ENCODE data around the gene PLPP4. TPM values are rescaled to one million over a fixed set of nuclear protein-coding genes. Genes with fewer than 3 reads are reported as not detected.

PLPP4 gene
- total and polyA plus RNA-seq, 2 donors, result 0.14 to 0.27 TPM

- 93% methylated on average over 3 of the region's 3 CpGs for WGBS
These were observed 49.6 kb downstream of the PLPP4 start for GRCh38 chr10:120506674-120507073.

GRCh38 chr10:120507175-120507574 is 50.1 kb downstream of the PLPP4 start:
- no peak overlapping the region for H3K4me3 ChIP-seq (ENCODE audit: low read length in 2 of 2)
- H3K27me3 ChIP-seq (ENCODE audit: control insufficient read depth in 2 of 2, insufficient read depth in 1 of 2, low read length in 1 of 2), result no peaks in the 10 kb centered on the region
- no peaks in the 10 kb centered on the region for H3K9me3 ChIP-seq (ENCODE audit: control insufficient read depth in 2 of 2, insufficient read depth in 1 of 2, low read length in 1 of 2)
- no peaks in the 10 kb centered on the region for H3K36me3 ChIP-seq (ENCODE audit: control insufficient read depth in 2 of 2, insufficient read depth in 2 of 2, low read length in 1 of 2)
- no peaks in the 10 kb centered on the region for H3K4me1 ChIP-seq (ENCODE audit: control insufficient read depth in 2 of 2, insufficient read depth in 2 of 2, low read length in 2 of 2)
- WGBS, result 97% methylated on average over 1 of the region's 1 CpG
- DNase-seq (ENCODE audit: low read depth in 6 of 9, low spot score in 9 of 9), result no peak
- no peak overlapping the region for H3K27ac ChIP-seq (ENCODE audit: low read depth in 1 of 2, low read length in 1 of 2)

More at GRCh38 chr10:120506674-120507073, 49.6 kb downstream of the PLPP4 start:
- H3K4me1 ChIP-seq (ENCODE audit: control insufficient read depth in 2 of 2, insufficient read depth in 2 of 2, low read length in 2 of 2), result no peaks in the 10 kb centered on the region
- H3K9me3 ChIP-seq (ENCODE audit: control insufficient read depth in 2 of 2, insufficient read depth in 1 of 2, low read length in 1 of 2), result no peaks in the 10 kb centered on the region
- no peak for DNase-seq (ENCODE audit: low read depth in 6 of 9, low spot score in 9 of 9)
- no peaks in the 10 kb centered on the region for H3K36me3 ChIP-seq (ENCODE audit: control insufficient read depth in 2 of 2, insufficient read depth in 2 of 2, low read length in 1 of 2)
- no peak overlapping the region for H3K4me3 ChIP-seq (ENCODE audit: low read length in 2 of 2)
- no peak overlapping the region for H3K27ac ChIP-seq (ENCODE audit: low read depth in 1 of 2, low read length in 1 of 2)
- H3K27me3 ChIP-seq (ENCODE audit: control insufficient read depth in 2 of 2, insufficient read depth in 1 of 2, low read length in 1 of 2), result no peaks in the 10 kb centered on the region

- no peak for DNase-seq (ENCODE audit: low read depth in 6 of 9, low spot score in 9 of 9)
- no peaks in the 10 kb centered on the region for H3K9me3 ChIP-seq (ENCODE audit: control insufficient read depth in 2 of 2, insufficient read depth in 1 of 2, low read length in 1 of 2)
- 89% methylated on average over 2 of the region's 2 CpGs for WGBS
- no peaks in the 10 kb centered on the region for H3K4me1 ChIP-seq (ENCODE audit: control insufficient read depth in 2 of 2, insufficient read depth in 2 of 2, low read length in 2 of 2)
- H3K4me3 ChIP-seq (ENCODE audit: low read length in 2 of 2), result no peak overlapping the region
- no peaks in the 10 kb centered on the region for H3K27me3 ChIP-seq (ENCODE audit: control insufficient read depth in 2 of 2, insufficient read depth in 1 of 2, low read length in 1 of 2)
- H3K27ac ChIP-seq (ENCODE audit: low read depth in 1 of 2, low read length in 1 of 2), result no peak overlapping the region
- no peaks in the 10 kb centered on the region for H3K36me3 ChIP-seq (ENCODE audit: control insufficient read depth in 2 of 2, insufficient read depth in 2 of 2, low read length in 1 of 2)
These were observed 50.6 kb downstream of the PLPP4 start for GRCh38 chr10:120507651-120508050.

GRCh38 chr10:120508393-120508792 is 51.4 kb downstream of the PLPP4 start:
- 60% methylated on average over 7 of the region's 7 CpGs for WGBS
- DNase-seq (ENCODE audit: low read depth in 6 of 9, low spot score in 9 of 9), result no peak
- H3K27me3 ChIP-seq (ENCODE audit: control insufficient read depth in 2 of 2, insufficient read depth in 1 of 2, low read length in 1 of 2), result no peaks in the 10 kb centered on the region
- no peaks in the 10 kb centered on the region for H3K4me1 ChIP-seq (ENCODE audit: control insufficient read depth in 2 of 2, insufficient read depth in 2 of 2, low read length in 2 of 2)
- H3K27ac ChIP-seq (ENCODE audit: low read depth in 1 of 2, low read length in 1 of 2), result no peak overlapping the region
- no peaks in the 10 kb centered on the region for H3K36me3 ChIP-seq (ENCODE audit: control insufficient read depth in 2 of 2, insufficient read depth in 2 of 2, low read length in 1 of 2)
- no peak overlapping the region for H3K4me3 ChIP-seq (ENCODE audit: low read length in 2 of 2)
- H3K9me3 ChIP-seq (ENCODE audit: control insufficient read depth in 2 of 2, insufficient read depth in 1 of 2, low read length in 1 of 2), result no peaks in the 10 kb centered on the region

- 94% methylated on average over 1 of the region's 1 CpG for WGBS
- Histone ChIP-seq H3K36me3 (ENCODE audit: control insufficient read depth in 2 of 2, insufficient read depth in 2 of 2, low read length in 1 of 2) (no peaks in the 10 kb centered on the region), H3K27ac (ENCODE audit: low read depth in 1 of 2, low read length in 1 of 2) (no peak overlapping the region), H3K4me1 (ENCODE audit: control insufficient read depth in 2 of 2, insufficient read depth in 2 of 2, low read length in 2 of 2) (no peaks in the 10 kb centered on the region), H3K4me3 (ENCODE audit: low read length in 2 of 2) (no peak overlapping the region), H3K27me3 (ENCODE audit: control insufficient read depth in 2 of 2, insufficient read depth in 1 of 2, low read length in 1 of 2) (no peaks in the 10 kb centered on the region), H3K9me3 (ENCODE audit: control insufficient read depth in 2 of 2, insufficient read depth in 1 of 2, low read length in 1 of 2) (no peaks in the 10 kb centered on the region)
- DNase-seq (ENCODE audit: low read depth in 6 of 9, low spot score in 9 of 9), result no peak
These were observed 51.9 kb downstream of the PLPP4 start for GRCh38 chr10:120508966-120509365.

GRCh38 chr10:120511165-120511564 is 54.1 kb downstream of the PLPP4 start:
- WGBS, result 91% methylated on average over 3 of the region's 3 CpGs
- Histone ChIP-seq H3K36me3 (ENCODE audit: control insufficient read depth in 2 of 2, insufficient read depth in 2 of 2, low read length in 1 of 2) (no peaks in the 10 kb centered on the region), H3K4me3 (ENCODE audit: low read length in 2 of 2) (no peak overlapping the region), H3K27me3 (ENCODE audit: control insufficient read depth in 2 of 2, insufficient read depth in 1 of 2, low read length in 1 of 2) (no peaks in the 10 kb centered on the region), H3K9me3 (ENCODE audit: control insufficient read depth in 2 of 2, insufficient read depth in 1 of 2, low read length in 1 of 2) (no peaks in the 10 kb centered on the region), H3K4me1 (ENCODE audit: control insufficient read depth in 2 of 2, insufficient read depth in 2 of 2, low read length in 2 of 2) (no peaks in the 10 kb centered on the region), H3K27ac (ENCODE audit: low read depth in 1 of 2, low read length in 1 of 2) (no peak overlapping the region)
- no peak for DNase-seq (ENCODE audit: low read depth in 6 of 9, low spot score in 9 of 9)

GRCh38 chr10:120513307-120513796 is 56.3 kb downstream of the PLPP4 start:
- 69% methylated on average over 3 of the region's 3 CpGs for WGBS

GRCh38 chr10:120514035-120514620 is 57.1 kb downstream of the PLPP4 start:
- WGBS, result 44% methylated on average over 11 of the region's 11 CpGs

More at GRCh38 chr10:120513307-120513796, 56.3 kb downstream of the PLPP4 start:
- no peaks in the 10 kb centered on the region for H3K27me3 ChIP-seq (ENCODE audit: control insufficient read depth in 2 of 2, insufficient read depth in 1 of 2, low read length in 1 of 2)
- H3K4me3 ChIP-seq (ENCODE audit: low read length in 2 of 2), result no peak overlapping the region
- no peaks in the 10 kb centered on the region for H3K4me1 ChIP-seq (ENCODE audit: control insufficient read depth in 2 of 2, insufficient read depth in 2 of 2, low read length in 2 of 2)
- DNase-seq (ENCODE audit: low read depth in 6 of 9, low spot score in 9 of 9), result no peak
- no peaks in the 10 kb centered on the region for H3K9me3 ChIP-seq (ENCODE audit: control insufficient read depth in 2 of 2, insufficient read depth in 1 of 2, low read length in 1 of 2)
- no peak overlapping the region for H3K27ac ChIP-seq (ENCODE audit: low read depth in 1 of 2, low read length in 1 of 2)
- no peaks in the 10 kb centered on the region for H3K36me3 ChIP-seq (ENCODE audit: control insufficient read depth in 2 of 2, insufficient read depth in 2 of 2, low read length in 1 of 2)

GRCh38 chr10:120514959-120515358 is 57.9 kb downstream of the PLPP4 start:
- Histone ChIP-seq H3K27me3 (ENCODE audit: control insufficient read depth in 2 of 2, insufficient read depth in 1 of 2, low read length in 1 of 2) (no peaks in the 10 kb centered on the region), H3K27ac (ENCODE audit: low read depth in 1 of 2, low read length in 1 of 2) (no peak overlapping the region), H3K4me1 (ENCODE audit: control insufficient read depth in 2 of 2, insufficient read depth in 2 of 2, low read length in 2 of 2) (no peaks in the 10 kb centered on the region), H3K36me3 (ENCODE audit: control insufficient read depth in 2 of 2, insufficient read depth in 2 of 2, low read length in 1 of 2) (no peaks in the 10 kb centered on the region), H3K9me3 (ENCODE audit: control insufficient read depth in 2 of 2, insufficient read depth in 1 of 2, low read length in 1 of 2) (no peaks in the 10 kb centered on the region), H3K4me3 (ENCODE audit: low read length in 2 of 2) (no peak overlapping the region)
- 78% methylated on average over 2 of the region's 2 CpGs for WGBS
- no peak for DNase-seq (ENCODE audit: low read depth in 6 of 9, low spot score in 9 of 9)

More at GRCh38 chr10:120514035-120514620, 57.1 kb downstream of the PLPP4 start:
- no peak overlapping the region for H3K4me3 ChIP-seq (ENCODE audit: low read length in 2 of 2)
- peak; percentile 2 to 51 (median 23) for DNase-seq (ENCODE audit: low read depth in 6 of 9, low spot score in 9 of 9)
- no peaks in the 10 kb centered on the region for H3K9me3 ChIP-seq (ENCODE audit: control insufficient read depth in 2 of 2, insufficient read depth in 1 of 2, low read length in 1 of 2)
- H3K27me3 ChIP-seq (ENCODE audit: control insufficient read depth in 2 of 2, insufficient read depth in 1 of 2, low read length in 1 of 2), result no peaks in the 10 kb centered on the region
- no peak overlapping the region for H3K27ac ChIP-seq (ENCODE audit: low read depth in 1 of 2, low read length in 1 of 2)
- no peaks in the 10 kb centered on the region for H3K36me3 ChIP-seq (ENCODE audit: control insufficient read depth in 2 of 2, insufficient read depth in 2 of 2, low read length in 1 of 2)
- H3K4me1 ChIP-seq (ENCODE audit: control insufficient read depth in 2 of 2, insufficient read depth in 2 of 2, low read length in 2 of 2), result no peaks in the 10 kb centered on the region
